ENCODE results near the gene COL18A1. TPM values are rescaled to one million over a fixed set of nuclear protein-coding genes. Genes with fewer than 3 reads are reported as not detected.

The COL18A1 gene
- total RNA-seq, 2 donors from 2014 or later, result 117 to 134 TPM

GRCh38 chr21:45403825-45404729 lies 888 bp upstream of the COL18A1 start:
- TF ChIP-seq, protein P1, sequence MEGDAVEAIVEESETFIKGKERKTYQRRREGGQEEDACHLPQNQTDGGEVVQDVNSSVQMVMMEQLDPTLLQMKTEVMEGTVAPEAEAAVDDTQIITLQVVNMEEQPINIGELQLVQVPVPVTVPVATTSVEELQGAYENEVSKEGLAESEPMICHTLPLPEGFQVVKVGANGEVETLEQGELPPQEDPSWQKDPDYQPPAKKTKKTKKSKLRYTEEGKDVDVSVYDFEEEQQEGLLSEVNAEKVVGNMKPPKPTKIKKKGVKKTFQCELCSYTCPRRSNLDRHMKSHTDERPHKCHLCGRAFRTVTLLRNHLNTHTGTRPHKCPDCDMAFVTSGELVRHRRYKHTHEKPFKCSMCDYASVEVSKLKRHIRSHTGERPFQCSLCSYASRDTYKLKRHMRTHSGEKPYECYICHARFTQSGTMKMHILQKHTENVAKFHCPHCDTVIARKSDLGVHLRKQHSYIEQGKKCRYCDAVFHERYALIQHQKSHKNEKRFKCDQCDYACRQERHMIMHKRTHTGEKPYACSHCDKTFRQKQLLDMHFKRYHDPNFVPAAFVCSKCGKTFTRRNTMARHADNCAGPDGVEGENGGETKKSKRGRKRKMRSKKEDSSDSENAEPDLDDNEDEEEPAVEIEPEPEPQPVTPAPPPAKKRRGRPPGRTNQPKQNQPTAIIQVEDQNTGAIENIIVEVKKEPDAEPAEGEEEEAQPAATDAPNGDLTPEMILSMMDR (IDR thresholded peaks at IDR 0.05), result no peak
- Histone ChIP-seq H3K27me3 (no peaks in the 10 kb centered on the region), H3K36me3 (no peaks in the 10 kb centered on the region), H3K27ac (peak overlapping the region; percentile 70 to 74), H3K4me3 (peak overlapping the region; percentile 40 to 77), H3K9me3 (peaks cover 0 to 8% of the 10 kb centered on the region in 2 donors), H3K4me1 (peaks cover 0 to 45% of the 10 kb centered on the region in 2 donors)
- peak; percentile 81 for DNase-seq (ENCODE audit: low spot score)

GRCh38 chr21:45405271-45405818 lies 380 bp downstream of the COL18A1 start:
- DNase-seq (ENCODE audit: low spot score), result no peak
- TF ChIP-seq, protein P1 (IDR thresholded peaks at IDR 0.05), result no peak
- Histone ChIP-seq H3K27me3 (no peaks in the 10 kb centered on the region), H3K9me3 (peaks cover 0 to 8% of the 10 kb centered on the region in 2 donors), H3K4me3 (peak overlapping the region; percentile 64 to 77), H3K4me1 (peaks cover 0 to 57% of the 10 kb centered on the region in 2 donors), H3K36me3 (no peaks in the 10 kb centered on the region), H3K27ac (peak overlapping the region; percentile 90 to 93)

DNA sequence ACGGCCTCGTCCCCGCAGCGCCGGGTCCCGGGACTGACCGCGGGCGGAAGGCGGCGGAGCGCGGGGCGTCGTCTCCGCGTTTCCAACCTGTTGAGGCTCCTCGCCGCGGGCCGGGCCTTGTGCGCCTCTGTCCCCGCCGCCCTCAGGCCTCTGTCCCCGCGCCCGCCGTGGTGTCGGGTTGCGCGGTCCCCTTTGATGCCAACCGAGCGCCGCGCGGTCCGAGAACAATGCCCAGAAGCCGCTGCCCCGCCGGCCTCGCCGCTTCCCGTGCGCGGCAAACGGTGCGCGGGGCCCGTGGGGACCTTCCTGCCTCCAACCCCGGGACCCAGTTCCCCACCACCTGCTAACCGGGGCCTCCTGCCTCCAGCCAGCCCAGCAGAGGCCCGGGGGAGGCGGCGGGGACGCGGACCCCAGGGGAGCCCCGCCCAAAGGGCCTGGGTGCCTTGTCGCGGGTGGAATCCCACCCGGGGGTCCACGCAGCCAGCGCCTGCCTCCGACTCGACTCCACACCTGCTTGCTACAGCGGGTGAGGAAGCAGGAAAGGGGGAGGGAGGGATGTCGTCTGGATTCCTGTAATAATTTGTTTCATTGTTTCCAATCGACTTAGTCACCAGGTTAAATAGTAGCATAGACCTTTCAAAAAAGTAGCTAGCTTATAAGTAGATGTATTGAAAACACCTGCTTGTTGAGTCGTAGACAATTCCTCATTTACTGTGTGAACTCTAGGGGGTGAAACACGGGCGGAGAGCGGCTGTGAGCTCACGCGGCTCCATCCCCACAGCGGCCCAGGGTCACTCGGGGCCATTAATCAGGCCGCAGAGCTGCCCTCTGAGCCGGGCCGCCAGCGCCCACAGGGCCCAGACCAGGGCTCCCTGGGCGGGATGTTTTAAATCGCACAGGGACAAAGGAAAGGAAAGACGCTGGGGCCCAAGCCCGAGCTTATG lies 1.1 kb downstream of the COL18A1 start:
- H3K9me3 ChIP-seq, result peaks cover 0 to 5% of the 10 kb centered on the region in 2 donors
- H3K27me3 ChIP-seq, result no peaks in the 10 kb centered on the region
- H3K36me3 ChIP-seq, result no peaks in the 10 kb centered on the region
- H3K4me3 ChIP-seq, result peak overlapping the region; percentile 64 to 77
- H3K4me1 ChIP-seq, result peaks cover 0 to 65% of the 10 kb centered on the region in 2 donors
- peak overlapping the region; percentile 90 to 93 for H3K27ac ChIP-seq
- DNase-seq (ENCODE audit: low spot score), result no peak
- TF ChIP-seq, protein P1 (IDR thresholded peaks at IDR 0.05), result no peak

DNA sequence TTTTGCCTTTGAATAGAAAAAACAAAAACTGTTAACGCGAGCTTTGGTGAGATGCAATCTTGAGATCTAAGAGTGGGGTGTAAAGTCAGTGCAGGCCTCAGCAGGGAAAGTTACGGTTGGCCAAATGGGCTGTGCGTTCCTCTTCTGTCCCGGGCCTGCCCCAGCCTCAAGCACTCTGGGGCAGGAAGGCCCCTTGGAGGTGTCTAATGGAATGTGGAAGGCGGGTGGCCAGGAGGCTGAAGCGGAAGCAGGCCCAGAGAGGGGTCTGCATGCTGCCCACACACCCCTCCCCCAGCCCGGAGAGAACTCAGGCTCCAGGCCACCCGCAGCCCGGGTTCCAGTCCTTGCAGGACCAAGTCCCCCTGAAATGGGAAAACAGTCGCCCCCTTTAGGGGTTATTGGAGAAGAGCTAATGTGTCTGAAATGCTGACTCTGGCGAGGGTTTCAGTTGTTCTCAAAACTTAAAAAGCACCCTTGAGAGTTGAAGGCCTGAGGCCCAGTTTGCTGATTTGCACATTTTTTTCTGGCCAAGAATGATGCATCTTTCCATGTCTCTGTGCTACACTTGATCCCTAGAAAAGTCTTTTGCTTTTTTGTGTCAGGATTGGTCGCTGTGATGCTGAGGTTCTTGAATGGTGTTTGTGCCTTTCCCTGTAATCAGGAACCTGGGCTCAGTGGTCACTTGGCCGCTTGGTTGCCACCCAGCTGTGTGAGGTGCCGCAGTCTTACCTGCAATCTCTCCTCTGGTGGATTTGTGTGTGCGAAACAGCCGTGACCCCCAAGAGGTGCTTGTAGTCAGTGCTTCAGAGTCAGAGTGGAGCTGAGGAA lies 2.0 kb downstream of the COL18A1 start:
- H3K36me3 ChIP-seq, result no peaks in the 10 kb centered on the region
- no peaks in the 10 kb centered on the region for H3K27me3 ChIP-seq
- H3K9me3 ChIP-seq, result no peaks in the 10 kb centered on the region
- DNase-seq (ENCODE audit: low spot score), result no peak
- peaks cover 0 to 73% of the 10 kb centered on the region in 2 donors for H3K4me1 ChIP-seq
- H3K27ac ChIP-seq, result peak overlapping the region; percentile 90 to 93
- peak overlapping the region in 1 of 2 donors; percentile 77 for H3K4me3 ChIP-seq
- TF ChIP-seq, protein P1 (IDR thresholded peaks at IDR 0.05), result no peak

Measured in right atrium auricular region (tissue), 2 donors.